GM21423 (cell line): ENCODE results near the gene PRICKLE3.
"Not testable (repeated sequence)": the region's sequence is repeated elsewhere in the genome, so short reads cannot be mapped to it uniquely, and the experiment has no call there.

Experiments
- ATAC-seq: cut with Tn5 transposase; IDR thresholded peaks from one replicate; pipeline ENCODE4 v1.9.1; 2021; ENCODE audit warnings: mild to moderate bottlenecking, moderate library complexity; ENCODE audit not compliant: unreplicated experiment

The PRICKLE3 gene

GRCh38 chrX:49184294-49185281, 1.6 kb downstream of the PRICKLE3 start:
- no peak for ATAC-seq

DNA sequence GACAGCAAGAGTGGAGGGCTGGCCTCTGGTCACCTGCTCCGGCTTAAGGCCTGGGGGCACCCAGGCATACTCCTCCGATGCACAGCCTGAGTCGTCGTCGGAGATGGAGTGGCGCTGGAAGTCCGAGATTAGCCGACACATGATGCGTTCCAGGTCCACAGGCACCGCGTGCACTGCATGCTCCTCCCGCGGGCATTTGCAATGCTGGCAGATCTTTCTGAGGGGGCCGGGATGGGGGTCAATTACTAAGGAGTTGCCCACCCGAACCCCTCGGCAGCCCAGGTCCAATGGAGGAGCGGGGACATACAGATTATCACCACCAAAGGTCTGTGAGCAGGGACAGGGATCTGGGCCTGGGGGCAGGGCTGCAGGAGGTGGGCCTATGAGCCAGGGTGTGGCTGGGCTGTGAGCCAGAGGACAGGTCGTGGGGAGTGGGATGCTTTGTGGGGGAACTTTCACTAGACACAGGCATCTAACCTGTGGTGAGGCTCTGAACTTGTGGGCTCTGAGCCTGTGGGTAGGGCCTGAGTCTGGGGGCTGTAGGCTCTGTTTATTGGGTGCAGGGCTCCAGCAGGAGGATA, 2.4 kb downstream of the PRICKLE3 start:
- no peak for ATAC-seq

DNA sequence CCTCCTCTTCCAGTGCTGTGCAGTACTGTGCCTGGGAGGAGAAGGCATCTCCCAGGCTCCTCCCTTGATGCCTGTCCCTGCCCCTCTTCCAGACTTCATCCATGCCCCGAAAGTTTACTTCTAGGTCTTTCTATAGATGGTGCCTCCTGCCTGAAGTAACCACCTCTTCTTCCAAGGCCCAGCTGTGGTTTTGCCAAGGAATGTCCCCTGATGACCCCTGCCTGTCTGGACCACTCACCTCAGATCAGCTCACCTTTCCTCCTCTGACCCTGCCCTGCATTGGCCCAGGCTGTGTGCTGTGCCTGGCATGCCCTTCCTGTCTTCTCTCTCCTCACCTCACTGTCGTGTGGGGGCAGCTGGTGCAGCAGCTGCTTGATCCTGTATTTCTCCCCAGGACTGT, 6.8 kb downstream of the PRICKLE3 start:
- no peak for ATAC-seq

- no peak for ATAC-seq
These were observed 7.6 kb downstream of the PRICKLE3 start for GRCh38 chrX:49178537-49178936.

DNA sequence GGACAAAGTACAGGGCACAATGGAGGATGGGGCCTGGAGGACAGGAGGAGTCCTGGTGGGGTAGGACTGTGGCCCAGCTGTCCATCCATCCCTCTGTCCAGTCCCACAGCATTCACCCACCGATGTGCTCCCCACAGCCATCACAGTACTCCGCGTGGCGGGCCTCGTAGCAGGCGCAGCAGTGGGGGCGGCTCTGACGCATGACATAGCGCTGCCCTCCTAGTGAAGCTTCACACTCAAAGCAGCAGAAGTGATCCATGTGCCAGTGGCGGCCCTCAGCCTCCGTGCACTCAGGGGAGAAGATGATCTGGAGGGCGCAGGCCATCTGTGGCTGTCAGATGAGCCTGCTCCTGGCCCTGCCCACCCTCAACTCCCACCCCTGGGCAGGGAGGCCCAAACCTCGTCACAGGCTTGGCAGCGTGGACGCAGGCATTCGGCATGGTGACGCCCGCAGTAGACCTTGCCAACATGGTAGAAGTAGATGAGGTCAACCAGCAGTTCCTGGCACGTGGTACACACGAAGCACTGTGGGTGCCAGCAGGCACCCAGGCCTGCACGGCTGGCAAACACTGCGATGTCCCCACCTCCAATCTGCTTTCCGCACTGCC, 8.2 kb downstream of the PRICKLE3 start:
- no peak for ATAC-seq

DNA sequence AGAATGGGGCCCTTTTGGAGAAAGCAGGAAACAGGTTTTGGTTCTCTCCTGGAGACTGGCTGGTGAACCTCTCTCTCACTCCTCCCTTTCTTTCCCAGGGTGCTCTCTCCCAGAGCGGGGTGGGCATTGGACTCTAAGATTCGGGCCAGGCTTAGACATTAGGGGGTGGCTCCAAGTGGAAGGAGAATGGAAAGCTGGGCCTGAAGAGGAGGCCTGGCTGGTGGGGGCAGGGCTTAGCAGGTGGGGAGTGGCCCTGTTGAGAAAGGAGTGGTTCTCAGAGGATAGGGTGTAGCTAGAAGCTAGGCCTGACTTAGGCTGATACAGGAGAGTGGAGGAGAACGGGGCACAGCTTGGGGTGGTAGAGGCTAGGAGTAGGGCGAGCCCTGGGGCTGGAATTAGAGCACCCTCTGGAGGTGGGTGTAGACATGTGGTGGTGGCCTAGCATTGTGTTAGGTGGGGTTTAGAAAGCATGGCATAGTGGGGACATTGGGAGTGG, 8.8 kb downstream of the PRICKLE3 start:
- no peak for ATAC-seq

GRCh38 chrX:49176421-49177326, 9.5 kb downstream of the PRICKLE3 start:
- no peak for ATAC-seq

DNA sequence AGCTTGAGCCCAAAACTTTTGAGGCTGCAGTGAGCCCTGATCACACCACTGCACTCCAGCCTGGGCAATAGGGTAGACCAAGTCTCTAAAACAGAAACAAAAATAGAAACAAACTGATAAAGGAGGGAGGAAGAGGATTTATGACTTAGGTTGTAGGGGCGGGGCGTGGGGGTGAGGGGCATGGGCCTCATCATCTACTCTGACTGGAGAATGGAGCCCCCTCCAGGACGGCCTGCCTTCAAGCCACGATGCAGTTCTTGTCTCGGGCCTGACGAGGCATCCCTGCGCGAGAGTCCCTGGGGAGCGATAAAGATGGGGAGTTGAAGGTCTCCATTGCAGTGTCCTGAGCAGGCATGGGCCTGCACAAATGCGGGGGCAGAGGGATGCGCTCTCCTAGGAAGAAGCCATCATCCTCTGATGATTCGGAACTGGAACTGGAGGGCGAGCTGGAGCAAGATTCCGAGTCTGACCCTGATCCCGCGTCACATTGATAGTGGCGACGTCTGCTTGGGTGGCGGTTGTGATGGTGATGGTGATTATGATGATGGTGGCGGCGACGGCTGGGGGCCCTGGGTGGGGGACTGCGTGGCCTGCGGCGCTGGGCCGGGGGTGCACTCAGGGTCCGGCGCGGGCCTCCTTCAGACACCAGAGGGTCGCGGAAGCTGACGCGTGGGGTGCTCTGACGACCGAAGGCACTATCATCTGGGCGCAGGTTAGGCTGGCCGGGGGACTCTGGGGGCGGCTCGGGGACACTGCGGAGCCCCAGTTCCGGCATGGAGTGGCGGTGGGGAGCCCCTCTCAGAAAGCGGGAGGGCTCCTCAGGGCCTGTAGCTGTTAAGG, 10.5 kb downstream of the PRICKLE3 start:
- ATAC-seq = no peak

DNA sequence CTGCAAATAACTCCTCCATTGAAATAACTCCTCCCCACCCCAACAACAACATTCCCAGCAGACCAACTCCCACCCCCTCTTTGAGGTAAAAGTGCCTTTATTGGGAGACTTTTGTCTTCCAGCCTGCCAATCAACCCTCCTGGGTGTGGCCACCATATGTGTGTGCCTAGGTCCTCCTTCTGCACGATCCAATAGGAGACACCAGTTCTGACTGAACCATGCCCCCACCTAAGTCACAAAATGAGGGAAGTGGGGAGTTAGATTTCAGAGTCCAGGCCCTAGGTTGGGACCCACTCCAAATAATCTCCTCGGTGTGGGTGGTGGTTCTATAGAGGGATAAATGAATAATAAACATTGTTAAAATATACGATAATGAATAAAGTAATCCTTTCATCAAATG, 11.4 kb downstream of the PRICKLE3 start:
- ATAC-seq = no peak

DNA sequence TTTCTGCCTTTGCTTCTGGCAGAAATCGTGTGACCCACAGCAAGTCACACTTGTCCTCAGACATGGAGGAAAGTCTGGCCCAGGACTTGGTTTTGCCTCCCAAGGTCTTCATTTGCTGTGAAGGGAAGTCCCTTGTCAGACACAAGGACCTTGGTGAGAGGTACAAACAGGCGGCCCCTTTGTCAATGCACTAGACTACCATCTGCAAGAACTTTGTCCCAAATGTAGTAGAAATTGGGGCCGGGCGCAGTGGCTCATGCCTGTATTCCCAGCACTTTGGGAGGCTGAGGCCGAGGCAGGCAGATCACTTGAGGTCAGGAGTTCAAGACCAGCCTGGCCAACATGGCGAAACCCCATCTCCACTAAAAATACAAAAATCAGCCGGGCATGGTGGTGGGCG, 12.6 kb downstream of the PRICKLE3 start:
- ATAC-seq = not testable (repeated sequence)

DNA sequence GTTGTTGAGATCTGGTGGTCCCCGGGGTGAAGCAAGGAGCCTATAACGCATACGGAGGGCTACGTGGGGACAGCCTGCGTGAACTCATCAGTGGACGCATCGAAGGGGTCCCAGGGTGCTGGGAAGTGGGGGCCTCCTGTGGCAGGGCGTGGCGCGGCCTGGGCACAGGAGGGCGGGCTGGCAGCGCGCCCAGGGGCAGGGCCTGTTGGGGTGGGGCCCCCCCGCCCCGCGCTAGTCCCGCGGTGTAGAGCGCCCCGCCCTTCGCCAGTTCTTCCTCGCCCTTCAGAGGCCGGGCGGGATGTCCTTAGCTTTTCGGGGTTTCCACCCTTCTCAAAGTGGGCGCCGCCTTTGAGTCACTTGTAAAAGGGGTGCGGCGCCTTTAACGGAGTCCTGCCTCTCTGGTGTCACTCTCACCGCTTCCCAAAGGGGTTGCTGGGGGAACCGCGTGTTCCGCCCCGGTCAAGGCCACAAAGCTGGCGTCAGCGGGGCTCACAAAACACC, 13.8 kb downstream of the PRICKLE3 start:
- ATAC-seq = peak; percentile 67

DNA sequence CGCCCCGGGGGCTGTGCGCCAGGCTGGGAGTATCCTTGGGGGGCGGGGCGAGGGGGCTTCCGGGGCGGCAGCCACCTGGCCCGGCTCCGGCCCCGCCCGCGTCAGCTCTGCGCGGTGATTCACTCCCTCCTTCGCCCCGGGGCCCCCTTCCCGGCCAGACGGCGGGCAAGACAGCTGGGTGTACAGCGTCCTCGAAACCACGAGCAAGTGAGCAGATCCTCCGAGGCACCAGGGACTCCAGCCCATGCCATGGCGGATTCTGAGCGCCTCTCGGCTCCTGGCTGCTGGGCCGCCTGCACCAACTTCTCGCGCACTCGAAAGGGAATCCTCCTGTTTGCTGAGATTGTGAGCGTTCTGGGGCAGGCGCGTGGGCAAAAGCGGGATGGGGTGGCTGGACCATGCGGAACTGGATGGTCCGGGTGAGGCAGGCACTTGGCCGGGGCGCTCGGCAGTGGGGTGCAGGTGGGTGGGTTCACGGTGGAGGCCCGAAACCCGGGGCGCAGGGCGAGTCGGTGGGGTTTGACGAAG, 14.4 kb downstream of the PRICKLE3 start, which contains the start of gene PLP2:
TSS of gene PLP2 (plus strand) at position 147 of the 528 bp plus-strand sequence. CDS start at position 250, 103 bp downstream.
- peak; percentile 36 for ATAC-seq

GRCh38 chrX:49167740-49168108, 18.4 kb downstream of the PRICKLE3 start:
- ATAC-seq = no peak

- peak; percentile 23 for ATAC-seq
These were observed 19.0 kb downstream of the PRICKLE3 start for GRCh38 chrX:49166914-49167739.

- ATAC-seq = peak; percentile 47
These were observed 20.0 kb downstream of the PRICKLE3 start for GRCh38 chrX:49165901-49166881.

DNA sequence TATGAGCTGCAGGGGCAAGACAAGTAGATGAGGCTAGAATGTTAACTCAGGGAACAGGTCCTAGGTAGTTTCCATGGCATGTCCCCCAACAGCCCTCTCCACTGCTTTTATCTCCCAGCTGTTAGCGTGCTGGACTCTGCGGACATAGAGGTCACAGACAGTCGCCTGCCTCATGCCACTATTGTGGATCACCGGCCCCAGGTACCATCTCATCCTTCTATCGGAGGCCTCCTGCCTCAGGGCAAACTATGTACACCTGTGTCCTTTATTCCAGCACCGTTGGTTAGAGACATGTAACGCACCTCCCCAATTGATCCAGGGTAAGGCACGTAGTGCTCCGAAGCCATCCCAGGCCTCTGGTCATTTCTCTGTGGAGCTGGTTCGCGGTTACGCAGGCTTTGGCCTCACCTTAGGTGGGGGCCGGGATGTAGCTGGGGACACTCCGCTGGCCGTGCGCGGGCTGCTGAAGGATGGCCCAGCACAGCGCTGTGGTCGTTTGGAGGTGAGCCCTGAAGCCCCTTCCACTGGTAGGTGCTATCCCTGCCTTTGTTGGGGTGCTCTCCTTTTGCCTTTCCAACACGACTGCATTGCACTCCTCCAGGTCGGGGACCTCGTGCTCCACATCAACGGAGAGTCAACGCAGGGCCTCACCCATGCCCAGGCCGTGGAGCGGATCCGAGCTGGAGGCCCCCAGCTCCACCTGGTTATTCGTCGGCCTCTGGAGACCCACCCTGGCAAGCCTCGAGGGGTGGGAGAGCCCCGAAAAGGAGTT, 21.4 kb downstream of the PRICKLE3 start:
- ATAC-seq = no peak
